ENCODE data around the gene MYOZ3.

GRCh38 chr5:150670948-150671310 is 9.9 kb downstream of the MYOZ3 start:
- no peak for TF ChIP-seq EZH2 (IDR thresholded peaks at IDR 0.05; ENCODE audit: insufficient read depth, poor library complexity, severe bottlenecking)
- TF ChIP-seq EZH2phosphoT487 (IDR thresholded peaks at IDR 0.05; ENCODE audit: insufficient read depth, low read depth): no peak
